ENCODE measurements around the gene RNF123.
A peak's percentile ranks its signal among the peaks of the same experiment; 100 is the strongest.

The RNF123 gene

DNA sequence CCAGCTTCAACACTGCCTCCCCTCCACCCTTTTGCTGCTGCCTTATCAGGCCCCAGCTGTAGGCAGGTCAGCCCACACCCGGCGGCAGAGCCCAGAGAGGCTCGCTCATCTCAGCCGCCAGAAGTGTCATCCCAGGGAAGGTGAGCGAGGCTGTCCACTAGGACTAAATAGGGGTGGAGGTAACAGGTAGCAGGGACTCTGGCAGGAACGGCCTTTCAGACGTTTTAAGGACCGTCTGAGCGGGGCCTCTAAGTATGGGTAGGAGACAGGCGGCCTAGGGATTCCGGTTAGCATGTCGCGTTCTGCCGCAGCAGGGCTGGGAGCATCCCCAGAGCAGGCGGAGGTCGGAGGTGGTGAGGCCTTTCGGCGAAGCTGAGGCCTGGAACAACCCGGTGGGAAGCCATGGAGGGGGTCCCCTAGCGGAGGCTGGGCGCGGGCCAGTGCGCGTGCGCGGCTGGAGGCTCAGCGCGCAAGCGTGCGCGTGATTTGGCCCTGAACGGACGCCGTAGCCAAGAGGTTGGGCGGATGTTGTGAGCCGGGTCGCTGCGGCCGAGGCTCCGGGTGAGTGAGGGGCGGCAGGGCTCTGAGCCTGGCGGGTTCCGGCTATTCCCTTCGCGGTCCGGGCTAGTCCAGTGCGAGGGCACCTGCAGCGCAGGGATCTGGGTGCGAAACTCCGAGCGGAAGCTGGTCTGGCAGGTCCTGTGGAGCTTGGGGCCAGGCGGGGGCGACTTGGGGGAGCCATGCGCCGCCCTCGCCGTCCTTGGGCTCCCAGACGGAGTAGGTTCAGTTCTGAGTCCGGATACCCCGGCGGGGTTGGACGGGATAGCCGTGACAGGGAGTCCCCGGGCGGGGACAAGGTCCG is at the start of gene RNF123, which contains the start of gene MST1:
Gene RNF123 (plus strand): TSS at position 512 of the 862 bp plus-strand sequence. CDS start 1,609 bp downstream, outside the sequence.
Gene MST1 (minus strand): TSS at position 429 of the 862 bp plus-strand sequence. CDS start 783 bp downstream, outside the sequence.
- TF ChIP-seq EZH2phosphoT487 (IDR thresholded peaks at IDR 0.05; ENCODE audit: borderline replicate concordance), result no peak
- peak; percentile 34; the same call in 1 of the 2 replicates for TF ChIP-seq CTCF (conservative IDR thresholded peaks at IDR 0.05; ENCODE audit: low read length)
- Histone ChIP-seq H3K9ac (ENCODE audit: low read depth, low read length, poor library complexity, severe bottlenecking) (peak within 1 kb of the TSS; percentile 94), H3K4me3 (ENCODE audit: low read length, poor library complexity, severe bottlenecking) (peak within 1 kb of the TSS; percentile 96), H3K27me3 (ENCODE audit: insufficient read depth, low read length, poor library complexity, severe bottlenecking) (no peaks in the 10 kb centered on the region), H3K36me3 (ENCODE audit: insufficient read depth, low read length) (no peaks in the 10 kb centered on the region), H3K4me2 (ENCODE audit: low read depth, low read length, poor library complexity, severe bottlenecking) (peak within 1 kb of the TSS; percentile 97), H2AFZ (ENCODE audit: low read length) (peak within 1 kb of the TSS; percentile 96), H3K4me1 (ENCODE audit: insufficient read depth, low read length, poor library complexity, severe bottlenecking) (peaks cover 6% of the 10 kb centered on the region), H3K9me2 (replicated peaks; ENCODE audit: low read depth, low read length) (no peaks in the 10 kb centered on the region), H4K20me1 (ENCODE audit: insufficient read depth, low read length, poor library complexity, severe bottlenecking) (peaks cover 6% of the 10 kb centered on the region), H3K79me2 (ENCODE audit: insufficient read depth, low read length) (peaks cover 21% of the 10 kb centered on the region), H3K9me3 (ENCODE audit: insufficient read depth, low read depth, low read length) (no peaks in the 10 kb centered on the region), H3F3A (ENCODE audit: low read depth) (no peaks in the 10 kb centered on the region)

DNA sequence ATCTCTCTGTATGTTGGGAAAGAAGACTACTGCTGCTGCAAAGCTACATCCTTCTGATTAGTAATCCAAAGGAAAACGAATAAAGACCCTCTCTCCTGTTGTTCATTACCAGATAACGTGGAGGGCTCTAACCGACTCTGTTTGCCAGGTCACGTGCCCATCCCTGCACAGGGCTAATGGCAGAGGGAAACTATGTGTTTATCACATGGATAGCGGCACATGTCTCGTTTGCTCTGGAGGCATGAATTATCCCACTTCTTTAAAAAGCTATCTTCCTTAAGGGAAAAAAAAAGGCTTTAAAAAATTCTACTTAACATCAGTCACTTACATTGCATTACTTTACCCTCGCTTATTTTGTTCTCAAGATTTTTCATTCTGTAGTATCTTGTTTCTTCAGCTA is 48.1 kb upstream of the RNF123 start:
- Histone ChIP-seq H3F3A (ENCODE audit: low read depth) (no peaks in the 10 kb centered on the region), H2AFZ (ENCODE audit: low read length) (no peak overlapping the region)
- TF ChIP-seq CTCF (conservative IDR thresholded peaks at IDR 0.05; ENCODE audit: low read length) (no peak), EZH2phosphoT487 (IDR thresholded peaks at IDR 0.05; ENCODE audit: borderline replicate concordance) (no peak)

GRCh38 chr3:49641921-49642707 is 47.2 kb upstream of the RNF123 start:
- Histone ChIP-seq H3K4me3 (ENCODE audit: low read length, poor library complexity, severe bottlenecking) (no peak overlapping the region), H4K20me1 (ENCODE audit: insufficient read depth, low read length, poor library complexity, severe bottlenecking) (no peaks in the 10 kb centered on the region), H3K4me1 (ENCODE audit: insufficient read depth, low read length, poor library complexity, severe bottlenecking) (peaks cover 2% of the 10 kb centered on the region), H3K9me3 (ENCODE audit: insufficient read depth, low read depth, low read length) (no peaks in the 10 kb centered on the region), H3F3A (ENCODE audit: low read depth) (no peaks in the 10 kb centered on the region), H2AFZ (ENCODE audit: low read length) (no peak overlapping the region), H3K27me3 (ENCODE audit: insufficient read depth, low read length, poor library complexity, severe bottlenecking) (no peaks in the 10 kb centered on the region), H3K9me2 (replicated peaks; ENCODE audit: low read depth, low read length) (no peaks in the 10 kb centered on the region), H3K36me3 (ENCODE audit: insufficient read depth, low read length) (no peaks in the 10 kb centered on the region), H3K4me2 (ENCODE audit: low read depth, low read length, poor library complexity, severe bottlenecking) (no peak overlapping the region), H3K79me2 (ENCODE audit: insufficient read depth, low read length) (no peaks in the 10 kb centered on the region), H3K9ac (ENCODE audit: low read depth, low read length, poor library complexity, severe bottlenecking) (no peak overlapping the region)
- TF ChIP-seq CTCF (conservative IDR thresholded peaks at IDR 0.05; ENCODE audit: low read length), result no peak
- no peak for TF ChIP-seq EZH2phosphoT487 (IDR thresholded peaks at IDR 0.05; ENCODE audit: borderline replicate concordance)

More for the DNA sequence above, 48.1 kb upstream of the RNF123 start:
- H4K20me1 ChIP-seq (ENCODE audit: insufficient read depth, low read length, poor library complexity, severe bottlenecking), result no peaks in the 10 kb centered on the region
- no peak overlapping the region for H3K4me2 ChIP-seq (ENCODE audit: low read depth, low read length, poor library complexity, severe bottlenecking)
- no peaks in the 10 kb centered on the region for H3K9me2 ChIP-seq (replicated peaks; ENCODE audit: low read depth, low read length)
- no peaks in the 10 kb centered on the region for H3K9me3 ChIP-seq (ENCODE audit: insufficient read depth, low read depth, low read length)
- H3K36me3 ChIP-seq (ENCODE audit: insufficient read depth, low read length), result no peaks in the 10 kb centered on the region
- no peaks in the 10 kb centered on the region for H3K79me2 ChIP-seq (ENCODE audit: insufficient read depth, low read length)
- no peak overlapping the region for H3K9ac ChIP-seq (ENCODE audit: low read depth, low read length, poor library complexity, severe bottlenecking)
- H3K27me3 ChIP-seq (ENCODE audit: insufficient read depth, low read length, poor library complexity, severe bottlenecking), result no peaks in the 10 kb centered on the region
- no peak overlapping the region for H3K4me3 ChIP-seq (ENCODE audit: low read length, poor library complexity, severe bottlenecking)
- no peaks in the 10 kb centered on the region for H3K4me1 ChIP-seq (ENCODE audit: insufficient read depth, low read length, poor library complexity, severe bottlenecking)
